PFSK-1 (cell line): ENCODE data around the gene MGAT4A.

Source experiments
- FOXP2 ChIP-seq: optimal IDR thresholded peaks from 2 replicates; pipeline ENCODE3; 2011; ENCODE audit warnings: borderline replicate concordance, control low read depth, inconsistent platforms; ENCODE audit not compliant: insufficient read depth; ENCODE audit errors: extremely low read length, extremely low read depth
- POLR2AphosphoS5 ChIP-seq: IDR thresholded peaks from 2 replicates; pipeline ENCODE4 v1.6.1; 2012; ENCODE audit warnings: low read depth, mild to moderate bottlenecking, control low read depth, low read length, moderate library complexity
- REST ChIP-seq, 2 experiments: IDR thresholded peaks; 2 replicates each; pipeline versions ENCODE4 v1.6.1 to v1.8.0; 2011 to 2012; ENCODE audit warnings: low read depth in 2 of 2, low read length in 2 of 2, control low read depth in 1 of 2, inconsistent platforms in 1 of 2, mild to moderate bottlenecking in 1 of 2, moderate library complexity in 1 of 2; ENCODE audit not compliant: insufficient read depth in 1 of 2
- SIN3A ChIP-seq: IDR thresholded peaks from 2 replicates; pipeline ENCODE4 v1.6.1; 2012; ENCODE audit warnings: mild to moderate bottlenecking, low read length, moderate library complexity, borderline replicate concordance; ENCODE audit not compliant: insufficient read depth
- TAF1 ChIP-seq: IDR thresholded peaks from 2 replicates; pipeline ENCODE4 v1.6.1; 2012; ENCODE audit warnings: low read length, control low read depth, borderline replicate concordance; ENCODE audit not compliant: insufficient read depth

Gene MGAT4A

GRCh38 chr2:98664323-98664722 lies 66.6 kb downstream of the MGAT4A start:
- TF ChIP-seq REST (IDR thresholded peaks at IDR 0.05; ENCODE audit: insufficient read depth in 1 of 2, low read depth in 2 of 2, low read length in 2 of 2) (no peak), TAF1 (no peak), SIN3A (no peak), FOXP2 (no peak), POLR2AphosphoS5 (no peak)

GRCh38 chr2:98663511-98664090 lies 67.3 kb downstream of the MGAT4A start:
- no peak for TF ChIP-seq REST (IDR thresholded peaks at IDR 0.05; ENCODE audit: insufficient read depth in 1 of 2, low read depth in 2 of 2, low read length in 2 of 2)
- TF ChIP-seq SIN3A = no peak
- TF ChIP-seq POLR2AphosphoS5 = no peak
- TF ChIP-seq TAF1 = no peak
- no peak for TF ChIP-seq FOXP2

- TF ChIP-seq TAF1 (no peak), POLR2AphosphoS5 (no peak)
Observed at GRCh38 chr2:98658816-98659490, 72.0 kb downstream of the MGAT4A start.

- no peak for TF ChIP-seq TAF1
- TF ChIP-seq SIN3A = no peak
- TF ChIP-seq POLR2AphosphoS5 = no peak
- TF ChIP-seq FOXP2 = no peak
- TF ChIP-seq REST (IDR thresholded peaks at IDR 0.05; ENCODE audit: insufficient read depth in 1 of 2, low read depth in 2 of 2, low read length in 2 of 2) = no peak
Observed at GRCh38 chr2:98656800-98657199, 74.1 kb downstream of the MGAT4A start.

- TF ChIP-seq TAF1 = no peak
- TF ChIP-seq REST (IDR thresholded peaks at IDR 0.05; ENCODE audit: insufficient read depth in 1 of 2, low read depth in 2 of 2, low read length in 2 of 2) = no peak
- TF ChIP-seq POLR2AphosphoS5 = no peak
- TF ChIP-seq SIN3A = no peak
- TF ChIP-seq FOXP2 = no peak
Observed at GRCh38 chr2:98654699-98655495, 76.0 kb downstream of the MGAT4A start.
